Embryonic facial prominence (tissue), 1 donor: Measurements from ENCODE around the gene GGT7.
"Not testable (repeated sequence)": the region's sequence is repeated elsewhere in the genome, so short reads cannot be mapped to it uniquely, and the experiment has no call there.

Experiments
- DNase-seq: peaks from one replicate; pipeline ENCODE4 v3.0.0-alpha.2; 2016; ENCODE audit errors: extremely low spot score

GGT7 gene

DNA sequence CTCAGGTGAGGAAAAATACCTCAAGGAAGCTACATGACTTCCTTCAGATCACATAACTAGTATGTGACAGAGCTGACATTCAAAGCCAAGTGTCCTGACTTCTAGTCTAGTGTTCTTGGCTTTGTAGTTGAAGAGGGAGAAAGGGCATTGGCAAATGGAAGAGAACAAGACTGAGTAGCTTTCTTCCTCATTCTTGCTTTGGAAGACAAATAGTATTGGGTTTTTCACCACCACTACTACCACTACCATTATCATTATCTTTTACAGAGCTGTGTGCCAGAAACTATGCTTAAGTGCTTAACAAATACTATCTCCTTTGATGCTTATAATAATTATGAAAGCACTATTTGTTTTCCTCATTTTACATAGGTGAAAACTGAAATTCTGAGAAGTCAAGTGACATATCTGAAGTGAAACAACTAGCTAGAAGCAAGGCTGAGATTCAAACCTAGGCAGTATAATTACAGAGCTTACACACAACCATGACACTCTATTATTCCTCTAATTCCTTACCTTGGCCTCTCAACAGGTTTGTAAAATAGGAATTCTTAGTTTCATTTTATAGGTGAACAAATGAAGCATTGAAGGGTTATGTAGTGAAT is 10.5 kb upstream of the GGT7 start:
- DNase-seq, result no peak

DNA sequence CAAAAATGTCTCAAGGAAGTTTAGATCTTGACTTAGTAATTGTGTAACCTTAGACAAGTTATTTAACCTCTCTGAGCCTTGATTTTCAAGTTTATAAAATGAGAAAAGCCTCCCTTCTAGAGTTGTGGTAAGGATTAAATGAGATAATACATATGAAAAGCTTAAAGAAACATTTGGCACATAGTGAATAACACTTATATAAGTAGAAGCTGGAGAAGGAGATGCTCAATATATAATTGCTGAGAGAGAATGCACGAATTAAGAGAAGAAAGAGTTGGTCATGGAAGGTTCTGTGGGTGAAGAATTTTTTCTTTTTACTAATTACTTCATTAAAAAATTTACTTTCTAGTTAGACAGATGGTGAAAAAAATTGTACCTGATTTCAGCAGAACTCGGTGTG is 9.0 kb upstream of the GGT7 start:
- DNase-seq, result no peak

DNA sequence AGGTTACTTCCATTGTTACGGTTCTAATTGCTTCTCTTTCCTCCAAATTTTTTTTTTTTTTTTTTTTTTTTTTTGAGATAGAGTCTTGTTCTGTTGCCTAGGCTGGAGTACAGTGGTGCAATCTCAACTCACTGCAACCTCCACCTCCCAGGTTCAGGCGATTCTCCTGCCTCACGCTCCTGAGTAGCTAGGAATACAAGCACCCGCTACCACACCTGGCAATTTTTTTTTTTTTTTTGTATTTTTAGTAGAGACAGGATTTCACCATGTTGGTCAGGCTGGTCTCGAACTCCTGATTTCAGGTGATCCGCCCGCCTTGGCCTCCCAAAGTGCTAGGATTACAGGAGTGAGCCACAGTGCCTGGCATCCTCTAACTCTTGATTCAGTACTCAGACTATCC is 8.3 kb upstream of the GGT7 start:
- not testable (repeated sequence) for DNase-seq

DNA sequence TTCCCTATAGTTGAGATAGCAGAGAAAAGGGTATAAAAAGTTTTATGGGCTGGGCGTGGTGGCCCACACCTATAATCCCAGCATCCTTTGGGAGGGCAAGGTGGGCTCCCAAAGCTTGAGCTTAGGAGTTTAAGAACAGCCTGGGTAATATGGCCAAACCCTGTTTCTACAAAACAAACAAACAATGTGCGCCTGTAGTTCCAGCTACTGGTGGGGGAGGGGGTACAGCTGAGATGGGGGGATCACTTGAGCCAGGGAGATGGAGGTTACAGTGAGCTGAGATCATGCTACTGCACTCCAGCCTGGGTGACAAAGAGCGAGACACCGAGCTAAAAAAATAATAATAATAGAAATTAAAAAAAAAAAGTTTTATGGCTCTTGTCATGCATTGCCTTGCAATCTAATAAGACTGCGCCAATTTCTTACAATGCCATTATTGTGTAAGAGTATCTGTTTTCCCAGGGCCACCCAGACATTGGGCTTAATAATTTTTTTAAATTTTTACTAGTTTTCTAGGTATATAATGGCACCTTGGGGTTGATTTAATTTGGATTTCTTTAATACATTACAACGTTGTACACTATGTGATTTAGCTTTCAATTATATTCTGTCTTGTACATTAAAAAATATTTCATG is 7.7 kb upstream of the GGT7 start:
- DNase-seq, result no peak

DNA sequence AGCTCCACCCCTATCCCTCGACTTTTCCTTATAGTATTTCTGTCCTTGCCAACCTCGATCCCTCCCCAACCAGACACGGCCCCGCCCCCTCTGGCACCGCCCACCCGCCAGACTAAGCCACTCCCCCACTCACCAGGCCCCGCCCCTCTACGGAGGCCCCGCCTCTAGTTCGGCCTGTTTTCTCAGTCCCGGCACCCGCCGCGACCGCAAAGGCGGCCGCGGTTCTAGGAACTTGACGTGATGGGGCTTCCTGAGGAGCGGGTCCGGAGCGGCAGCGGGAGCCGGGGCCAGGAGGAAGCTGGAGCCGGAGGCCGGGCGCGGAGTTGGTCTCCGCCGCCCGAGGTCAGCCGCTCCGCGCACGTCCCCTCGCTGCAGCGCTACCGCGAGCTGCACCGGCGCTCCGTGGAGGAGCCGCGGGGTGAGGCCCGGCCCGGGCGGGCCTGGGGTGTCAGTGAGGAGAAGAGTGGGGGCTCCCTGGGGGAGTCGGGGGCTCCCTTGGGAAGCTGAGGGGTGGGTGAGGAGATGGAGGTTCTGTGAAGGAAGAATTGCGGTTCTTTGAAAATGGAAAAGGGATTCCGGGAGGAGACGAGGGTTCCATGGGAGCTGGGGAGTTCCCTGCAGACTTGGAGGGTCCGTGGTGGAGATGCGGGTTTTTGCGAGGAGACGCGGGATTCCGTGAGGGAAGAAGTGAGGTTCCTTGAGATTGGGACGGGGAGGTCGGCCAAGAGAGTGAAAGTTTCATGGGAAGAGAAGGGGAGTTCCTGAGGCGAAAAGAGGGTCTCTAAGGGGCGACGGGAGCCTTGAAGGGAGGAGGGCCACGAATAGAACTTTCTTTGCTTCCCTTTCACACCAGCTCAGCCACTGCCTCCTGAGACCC is 4.0 kb upstream of the GGT7 start, which contains the start of gene ACSS2:
Gene ACSS2, plus strand, starts transcription at position 207 of the 877 bp plus-strand sequence. Its CDS starts 34 bp downstream, at position 241.
- DNase-seq, result no peak

DNA sequence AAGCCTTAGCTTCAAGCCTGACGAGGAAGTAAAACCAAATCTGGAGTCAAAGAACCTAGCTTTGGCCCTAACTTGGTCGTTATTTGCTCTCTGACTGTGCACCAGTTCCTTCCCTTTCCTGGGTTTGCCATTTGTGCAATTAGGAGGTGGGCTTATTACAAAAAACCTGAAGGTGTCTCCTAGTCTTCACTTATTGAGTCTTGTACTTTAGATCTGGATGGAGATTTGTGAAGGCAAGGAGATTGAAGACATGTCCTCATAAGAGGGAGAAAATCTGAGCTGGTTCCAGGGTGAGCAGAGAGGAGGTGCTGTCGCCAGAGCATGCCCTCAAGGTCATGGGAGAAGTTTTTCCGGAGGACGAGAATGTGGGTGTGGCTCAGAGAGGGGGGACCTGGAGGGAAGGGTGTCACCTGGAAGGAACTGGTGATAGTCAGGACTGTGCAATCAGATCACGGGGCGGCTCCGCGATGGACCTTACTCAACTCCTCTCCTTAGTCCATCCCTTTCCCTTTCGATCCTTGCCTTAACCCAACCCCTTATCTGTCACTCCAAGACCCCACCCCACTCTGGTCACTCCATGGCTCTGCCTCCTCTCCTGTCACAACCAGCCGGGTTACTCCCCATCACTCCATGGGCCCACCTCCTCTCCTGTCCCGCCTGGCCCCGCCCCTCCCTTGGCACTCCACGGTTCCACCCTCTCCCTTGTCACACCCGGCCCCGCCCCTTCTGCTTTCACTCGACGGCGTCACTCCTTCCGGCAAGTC is 3.2 kb upstream of the GGT7 start:
- DNase-seq, result peak; percentile 92

DNA sequence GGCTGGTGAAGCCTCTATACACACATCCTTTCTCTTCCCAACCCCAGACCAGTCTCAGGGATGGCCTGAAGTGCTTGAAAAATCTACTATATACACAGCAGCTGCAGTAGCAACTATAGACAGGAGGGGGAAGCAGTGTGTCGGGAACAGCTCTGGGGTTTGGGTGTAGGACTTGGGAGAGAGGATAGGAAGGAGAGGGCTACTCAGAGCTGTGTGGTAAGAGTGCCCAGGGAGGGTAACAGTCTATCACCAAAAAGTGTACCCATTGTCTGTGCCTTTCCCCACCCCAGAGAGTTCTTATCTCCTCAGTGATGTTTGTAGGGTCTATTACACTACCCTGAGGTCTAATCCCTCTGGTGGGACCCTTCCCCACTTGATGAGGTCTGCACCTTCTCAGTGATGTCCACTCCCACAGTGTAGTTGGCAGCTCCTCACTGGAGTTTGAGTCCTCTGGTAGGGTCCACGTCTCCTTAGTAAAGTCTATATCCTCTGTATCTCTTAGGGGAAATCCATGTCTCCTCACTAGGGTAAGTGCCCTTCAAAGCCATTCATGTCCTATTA is 1.5 kb upstream of the GGT7 start:
- peak; percentile 59 for DNase-seq

DNA sequence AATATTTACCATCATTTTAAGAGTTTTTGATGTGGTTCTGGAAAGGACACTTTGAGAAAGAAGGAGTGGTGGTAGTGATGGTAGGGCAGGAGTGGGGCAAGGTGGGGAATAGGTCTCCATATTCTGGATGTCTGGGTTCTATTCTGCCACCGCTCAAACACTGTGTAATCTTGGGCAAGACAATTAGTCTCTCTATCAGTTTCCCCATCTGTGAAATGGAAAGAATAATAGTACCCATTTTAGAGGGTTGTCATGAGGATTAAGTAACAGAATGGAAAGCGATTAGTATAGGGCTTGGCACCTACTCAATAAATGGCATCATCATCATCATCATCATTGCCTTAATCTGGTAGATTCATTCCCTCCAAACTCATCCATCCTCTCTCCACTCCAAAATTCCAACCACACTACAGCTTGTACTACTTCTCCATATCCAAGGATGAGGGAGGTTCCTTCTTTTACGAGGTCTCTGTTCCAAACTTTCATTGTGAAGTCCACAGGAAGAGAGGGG is 982 bp upstream of the GGT7 start:
- DNase-seq, result no peak

DNA sequence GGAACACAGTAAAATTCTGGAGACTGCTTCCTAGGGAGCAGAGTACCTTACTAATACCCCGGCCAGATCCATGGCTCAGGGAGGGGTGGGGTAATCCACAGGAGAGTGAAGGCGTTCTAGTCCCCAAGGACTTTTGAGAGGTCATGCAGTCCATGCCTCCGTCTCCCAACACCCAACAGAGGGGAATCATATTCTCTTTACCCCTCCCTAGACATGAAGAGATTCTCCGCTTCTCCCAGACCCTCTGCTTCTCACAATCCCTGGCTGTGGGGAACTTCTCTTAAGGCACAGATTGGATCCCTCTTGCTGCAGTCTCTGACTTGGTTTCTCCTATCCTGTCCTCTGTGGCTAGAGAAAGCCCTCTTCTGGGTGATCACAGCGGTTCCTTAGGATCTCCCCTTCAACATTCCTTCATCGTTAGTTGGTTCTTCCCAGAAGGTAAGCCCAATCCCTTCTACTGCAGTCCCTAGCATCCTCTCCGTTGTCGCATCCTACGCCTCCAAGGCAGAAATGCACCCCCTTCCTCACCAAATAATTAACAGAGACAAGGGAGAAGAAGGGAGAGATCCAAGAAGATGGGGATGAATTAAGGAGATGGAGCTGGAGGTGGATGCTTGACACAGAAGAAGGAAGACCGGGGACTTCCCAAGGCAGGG is 562 bp downstream of the GGT7 start:
- no peak for DNase-seq

DNA sequence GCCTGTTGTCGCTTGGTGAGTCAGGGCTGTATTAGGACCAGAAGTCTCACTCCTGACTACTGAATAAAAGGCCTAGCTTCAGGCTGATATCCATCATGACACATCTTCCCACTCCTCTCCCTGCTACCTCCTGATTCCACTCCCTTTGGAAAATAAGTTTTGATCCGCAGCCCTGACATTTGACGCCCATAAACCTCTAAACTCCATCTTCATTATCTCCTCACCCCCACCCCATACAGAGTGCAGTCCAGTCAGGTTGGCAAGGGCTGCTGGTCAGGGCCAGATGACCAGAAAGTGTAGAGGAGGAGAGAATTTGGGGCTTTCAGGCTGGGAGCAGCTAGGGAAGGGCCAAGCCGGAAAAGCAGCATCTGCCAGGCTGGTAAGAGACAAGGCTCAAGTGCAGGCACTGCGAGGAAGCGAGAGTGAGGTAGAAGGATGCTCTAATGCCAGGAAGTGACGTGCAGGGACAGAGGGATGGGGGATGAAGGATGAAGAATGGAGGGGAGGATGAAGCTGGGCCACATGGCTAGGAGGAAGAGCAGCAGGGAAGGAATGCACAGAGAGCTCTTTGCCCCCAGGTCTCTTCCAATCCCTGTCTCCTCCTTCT is 1.2 kb downstream of the GGT7 start:
- DNase-seq, result no peak

DNA sequence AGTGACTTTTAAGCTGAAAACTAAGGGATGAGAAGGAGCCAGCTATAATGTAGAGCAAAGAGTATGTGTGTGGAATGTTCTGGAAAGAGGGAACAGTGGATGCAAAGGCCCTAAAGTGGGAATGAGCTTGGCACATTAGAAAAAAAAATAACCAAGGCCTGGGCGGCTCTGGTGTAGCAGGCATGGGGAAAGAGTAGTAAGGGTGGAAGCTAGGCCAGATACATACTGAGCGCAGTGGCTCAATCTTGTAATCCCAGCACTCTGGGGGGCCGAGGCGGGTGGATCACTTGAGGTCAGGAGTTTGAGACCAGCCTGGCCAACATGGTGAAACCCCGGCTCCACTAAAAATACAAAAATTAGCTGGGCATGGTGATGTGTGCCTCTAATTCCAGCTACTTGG is 8.4 kb downstream of the GGT7 start:
- no peak for DNase-seq

DNA sequence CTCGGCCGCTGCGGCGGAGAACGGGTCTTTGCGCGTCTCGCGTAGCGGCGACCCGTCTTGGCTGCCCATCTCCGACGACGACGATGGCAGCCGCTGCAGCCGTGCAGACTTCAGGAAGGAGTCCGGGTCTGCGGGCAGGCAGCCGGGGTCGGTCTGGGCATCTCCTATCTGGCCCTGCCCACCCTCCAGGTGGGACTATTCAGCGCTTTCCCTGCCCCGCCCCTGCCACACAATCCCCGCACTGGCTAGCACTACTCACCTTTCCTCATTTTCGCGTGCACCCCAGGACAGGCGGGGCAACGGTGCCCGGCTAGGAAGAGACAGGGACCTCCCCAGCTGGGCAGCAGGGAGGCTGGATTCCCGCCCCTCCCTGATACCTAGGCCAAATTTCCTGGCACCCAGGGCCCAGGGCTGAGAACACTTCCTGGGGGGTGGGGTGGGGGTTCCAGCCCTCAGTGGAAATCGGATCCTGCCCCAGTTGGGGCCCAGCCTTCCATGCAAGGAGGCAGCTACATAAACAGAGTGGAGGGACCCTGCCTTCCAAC is 9.2 kb downstream of the GGT7 start:
- DNase-seq, result no peak

DNA sequence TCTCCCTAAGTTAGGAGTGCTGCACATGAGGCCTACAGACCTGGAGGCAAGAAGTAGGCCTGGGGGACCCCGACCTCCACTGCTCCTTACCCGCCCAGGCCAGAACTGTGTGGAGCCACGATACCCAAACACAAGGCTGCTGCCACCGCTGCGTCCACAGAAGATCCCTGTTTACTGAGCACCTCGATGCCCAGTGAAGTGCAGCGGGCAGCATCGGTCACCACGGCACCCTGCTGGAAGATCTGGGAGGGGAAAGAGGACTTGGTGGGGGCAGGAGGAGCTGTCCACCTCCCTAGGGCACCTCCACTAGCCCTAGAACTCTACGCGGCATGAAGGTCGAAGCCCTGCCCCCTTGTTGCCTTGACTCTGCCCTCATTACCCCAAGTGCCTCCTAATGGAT is 9.9 kb downstream of the GGT7 start:
- DNase-seq, result no peak

DNA sequence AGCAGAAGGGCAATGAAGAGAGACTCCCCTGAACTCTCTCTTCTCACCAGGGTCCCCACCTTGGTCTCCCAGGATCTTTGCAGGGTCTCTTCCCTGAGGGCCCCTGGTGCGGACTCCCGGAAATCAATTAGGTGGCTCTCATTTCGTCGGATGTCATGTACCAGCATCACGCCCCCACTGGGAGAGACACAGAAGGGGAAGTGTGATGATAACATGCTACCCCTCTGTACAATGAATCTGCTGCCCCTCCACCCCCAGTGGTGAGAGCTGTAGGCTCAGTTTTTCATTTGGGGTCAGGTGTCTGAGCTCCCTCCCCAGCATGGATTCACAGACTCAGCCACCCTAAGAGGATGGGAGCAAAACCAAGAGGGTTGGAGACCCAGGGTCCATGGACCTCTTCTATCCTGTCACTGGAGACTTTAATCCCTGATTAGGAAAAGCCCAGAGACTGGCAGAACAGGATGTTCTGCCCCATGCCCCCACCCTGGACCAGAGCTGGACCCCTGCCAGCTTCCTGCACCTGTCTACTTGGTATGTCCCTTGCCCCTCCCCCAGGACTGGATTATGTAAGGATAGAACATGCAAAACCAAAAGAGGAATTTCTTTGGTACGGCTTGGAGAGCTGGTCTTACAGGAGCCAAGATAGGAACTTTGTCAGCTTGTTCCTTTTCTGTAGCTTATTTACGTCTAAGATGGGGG is 11.1 kb downstream of the GGT7 start:
- DNase-seq, result no peak

DNA sequence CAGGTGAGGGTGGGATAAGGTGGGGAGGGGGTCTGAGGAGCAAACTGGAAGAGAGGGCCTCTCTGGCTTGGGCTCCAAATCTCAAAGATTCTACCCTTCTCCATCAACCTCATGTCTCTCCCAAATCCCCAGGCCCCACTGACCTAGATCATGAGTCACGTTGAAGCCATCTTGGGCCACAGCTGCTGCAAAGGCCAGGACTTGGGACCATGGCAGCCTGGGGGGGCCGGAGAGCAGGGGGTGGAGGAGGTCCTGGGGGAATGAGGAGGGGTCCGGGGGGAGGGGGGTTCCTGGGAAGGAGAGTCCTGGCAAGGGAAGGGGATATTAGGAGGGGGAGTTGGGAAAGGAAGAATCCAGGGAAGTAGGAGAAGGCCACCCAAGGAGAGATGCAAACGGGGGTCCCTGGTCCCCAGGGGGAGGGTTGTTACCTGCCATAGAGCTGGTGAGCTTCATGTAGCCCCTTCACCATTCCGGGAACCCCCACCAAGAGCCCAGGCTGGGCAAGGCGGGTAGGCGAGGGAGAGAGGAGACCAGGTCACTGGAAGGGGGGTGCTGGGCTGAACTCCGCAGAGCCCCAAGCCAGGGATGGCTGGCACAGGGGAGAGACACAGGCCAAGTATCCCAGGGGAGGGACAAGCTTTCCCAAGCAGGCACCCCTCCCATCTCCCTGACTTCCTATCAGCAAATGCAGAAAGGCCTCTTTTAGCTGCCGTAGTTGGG is 12.7 kb downstream of the GGT7 start:
- no peak for DNase-seq

DNA sequence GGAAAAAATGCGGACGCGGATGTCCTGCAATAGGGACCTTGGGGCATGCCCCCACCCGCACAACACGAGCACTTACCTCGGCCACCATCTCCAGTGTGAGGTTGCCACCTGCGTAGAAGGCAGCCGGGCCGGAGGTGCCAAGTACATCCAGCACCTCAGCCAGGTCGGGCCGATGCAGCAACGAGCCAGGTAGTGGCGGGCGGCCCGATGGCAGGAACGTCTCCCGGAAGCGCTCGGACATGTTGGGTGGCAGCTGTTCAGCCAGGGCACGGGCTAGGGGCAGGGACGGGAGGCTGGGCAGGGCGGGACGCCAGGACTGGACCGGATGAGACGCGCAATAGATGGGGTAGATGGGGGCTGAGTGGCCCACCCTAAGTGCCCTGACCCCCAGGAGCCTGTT is 13.3 kb downstream of the GGT7 start:
- DNase-seq, result no peak

DNA sequence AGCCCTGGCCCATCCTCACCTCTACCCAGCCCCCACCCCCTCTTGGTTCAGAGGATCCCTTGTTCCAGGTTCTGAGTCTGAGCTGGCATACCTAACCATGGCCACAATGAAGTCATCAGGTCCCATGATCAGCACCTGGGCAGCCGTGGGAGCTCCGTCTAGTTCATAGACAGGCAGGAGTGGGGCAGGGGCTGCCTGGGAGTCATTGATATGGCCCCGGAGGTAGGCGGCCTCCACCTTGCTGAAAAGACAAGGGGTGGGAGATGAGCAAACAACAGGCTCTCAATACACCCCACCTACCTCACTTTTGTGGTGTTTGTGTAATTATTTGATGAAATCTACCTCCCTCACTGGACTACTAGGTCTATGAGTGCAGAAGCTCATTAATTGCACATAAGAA is 20.4 kb downstream of the GGT7 start:
- no peak for DNase-seq

DNA sequence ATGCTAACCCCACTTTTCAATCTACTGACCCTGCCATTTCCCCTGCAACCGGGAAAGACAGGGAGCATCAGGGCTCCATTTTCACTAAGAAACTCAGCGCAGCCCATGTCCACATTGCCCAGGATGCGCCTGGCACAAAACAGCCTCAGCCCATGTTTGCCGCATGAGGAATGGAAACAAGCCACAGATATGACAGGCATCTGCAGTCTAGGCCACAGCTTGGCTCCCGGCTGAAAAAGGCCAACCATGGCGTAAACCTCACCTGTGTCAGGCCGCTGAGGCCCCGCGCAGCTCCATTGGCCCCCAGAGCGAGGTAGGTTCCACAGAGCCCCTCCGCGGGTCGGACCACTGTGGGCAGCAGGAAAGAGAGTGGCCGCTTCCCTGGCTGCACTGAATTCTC is 21.7 kb downstream of the GGT7 start:
- DNase-seq, result no peak

DNA sequence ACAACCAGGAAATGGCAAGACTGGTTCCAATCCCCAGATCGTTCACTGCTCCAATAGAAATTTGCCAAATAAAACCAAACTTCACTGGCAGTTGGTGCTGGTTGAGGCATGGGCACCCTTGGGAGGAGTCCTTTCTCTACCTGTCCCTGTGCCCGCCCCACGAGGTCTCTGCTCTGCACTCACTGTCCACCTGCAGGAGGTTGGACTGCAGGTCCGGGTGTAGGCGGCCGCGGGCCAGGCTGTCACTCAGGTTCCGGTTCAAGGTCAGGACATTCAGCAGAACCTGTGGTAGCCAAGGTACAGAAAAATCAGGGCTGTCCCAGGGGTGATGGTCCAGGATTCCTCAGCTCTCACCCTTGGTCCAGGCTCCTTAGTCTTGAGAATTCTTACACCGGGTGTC is 22.9 kb downstream of the GGT7 start:
- no peak for DNase-seq
